ENCODE results near the gene PRKD3. TPM values are rescaled to one million over a fixed set of nuclear protein-coding genes. Genes with fewer than 3 reads are reported as not detected.

PRKD3 gene
- total and polyA plus RNA-seq, 11 donors = 3.4 to 24.5 (median 11.1) TPM

DNA sequence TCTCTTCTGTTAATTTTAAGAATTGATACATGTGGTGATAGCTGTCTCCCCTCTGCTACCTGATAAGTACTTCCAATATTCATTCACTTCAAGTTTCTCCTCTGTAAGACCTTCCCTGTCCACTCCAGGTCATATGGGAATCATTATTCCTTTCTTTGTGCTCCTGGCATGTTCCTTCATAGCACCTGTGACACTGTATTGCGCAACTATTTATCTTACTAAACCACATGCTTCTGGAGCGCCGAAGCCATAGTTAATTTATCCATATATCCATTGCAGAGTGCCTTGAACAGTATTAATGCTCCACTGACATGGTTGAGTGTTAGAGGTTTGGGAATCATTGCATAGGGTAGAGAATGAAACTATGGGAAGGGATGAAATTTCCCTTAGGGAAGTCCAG is 7.9 kb upstream of the PRKD3 start:
- Histone ChIP-seq H3K9me3 (no peaks in the 10 kb centered on the region), H3K4me1 (peaks cover 0 to under 1% (median 0%) of the 10 kb centered on the region in 12 donors), H3K27me3 (no peaks in the 10 kb centered on the region), H3K27ac (no peak overlapping the region), H3K4me3 (no peak overlapping the region), H3K36me3 (no peaks in the 10 kb centered on the region)
- 96 to 98% (median 97%) methylated on average over 3 of the region's 3 CpGs for WGBS, 4 donors
- intact Hi-C loops (cut with DNase I) = no loop called here
- ATAC-seq = no peak
- DNase-seq = no peak
- TF ChIP-seq POLR2A (IDR thresholded peaks at IDR 0.05) = no peak

DNA sequence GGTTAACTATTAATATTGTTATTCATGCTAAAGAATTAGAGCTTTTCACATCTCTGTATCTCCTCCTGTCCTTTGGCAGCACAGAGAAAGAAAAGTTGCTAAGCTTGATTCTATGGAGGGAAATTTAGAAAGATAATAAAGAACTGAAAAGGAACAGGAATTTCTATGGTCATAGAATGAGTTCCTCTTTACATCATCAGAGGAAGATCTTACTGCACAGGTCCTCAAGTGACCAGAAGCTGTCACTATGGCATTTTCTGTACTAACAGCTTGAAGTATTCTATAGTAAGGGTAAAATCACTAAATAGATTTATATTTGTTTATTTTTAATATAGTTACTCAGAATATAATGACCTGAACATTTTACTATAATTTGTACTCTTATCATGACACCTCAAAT is 6.0 kb upstream of the PRKD3 start:
- no peak for TF ChIP-seq POLR2A (IDR thresholded peaks at IDR 0.05)
- TF ChIP-seq, protein P1, sequence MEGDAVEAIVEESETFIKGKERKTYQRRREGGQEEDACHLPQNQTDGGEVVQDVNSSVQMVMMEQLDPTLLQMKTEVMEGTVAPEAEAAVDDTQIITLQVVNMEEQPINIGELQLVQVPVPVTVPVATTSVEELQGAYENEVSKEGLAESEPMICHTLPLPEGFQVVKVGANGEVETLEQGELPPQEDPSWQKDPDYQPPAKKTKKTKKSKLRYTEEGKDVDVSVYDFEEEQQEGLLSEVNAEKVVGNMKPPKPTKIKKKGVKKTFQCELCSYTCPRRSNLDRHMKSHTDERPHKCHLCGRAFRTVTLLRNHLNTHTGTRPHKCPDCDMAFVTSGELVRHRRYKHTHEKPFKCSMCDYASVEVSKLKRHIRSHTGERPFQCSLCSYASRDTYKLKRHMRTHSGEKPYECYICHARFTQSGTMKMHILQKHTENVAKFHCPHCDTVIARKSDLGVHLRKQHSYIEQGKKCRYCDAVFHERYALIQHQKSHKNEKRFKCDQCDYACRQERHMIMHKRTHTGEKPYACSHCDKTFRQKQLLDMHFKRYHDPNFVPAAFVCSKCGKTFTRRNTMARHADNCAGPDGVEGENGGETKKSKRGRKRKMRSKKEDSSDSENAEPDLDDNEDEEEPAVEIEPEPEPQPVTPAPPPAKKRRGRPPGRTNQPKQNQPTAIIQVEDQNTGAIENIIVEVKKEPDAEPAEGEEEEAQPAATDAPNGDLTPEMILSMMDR (IDR thresholded peaks at IDR 0.05) = no peak
- Histone ChIP-seq H3K27me3 (no peaks in the 10 kb centered on the region), H3K27ac (no peak overlapping the region), H3K9me3 (no peaks in the 10 kb centered on the region), H3K4me1 (peaks cover 0 to 11% (median 2%) of the 10 kb centered on the region in 12 donors), H3K36me3 (no peaks in the 10 kb centered on the region), H3K4me3 (no peak overlapping the region)
- DNase-seq (no peak), ATAC-seq (no peak)
- intact Hi-C loops (cut with DNase I) = no loop called here

GRCh38 chr2:37326866-37327634 is 2.4 kb upstream of the PRKD3 start:
- DNase-seq = no peak
- TF ChIP-seq POLR2A (IDR thresholded peaks at IDR 0.05) = no peak
- TF ChIP-seq, protein P1 (IDR thresholded peaks at IDR 0.05) = no peak
- WGBS, 4 donors = 73 to 83% (median 81%) methylated on average over 8 of the region's 8 CpGs
- intact Hi-C loops (cut with DNase I) = no loop called here
- Histone ChIP-seq H3K4me1 (peaks cover 0 to 34% (median 12%) of the 10 kb centered on the region in 12 donors), H3K4me3 (peak overlapping the region in 8 of 12 donors; percentile 11 to 89 (median 78)), H3K36me3 (no peaks in the 10 kb centered on the region), H3K27me3 (no peaks in the 10 kb centered on the region), H3K9me3 (no peaks in the 10 kb centered on the region), H3K27ac (peak overlapping the region in 10 of 12 donors; percentile 9 to 93 (median 89))
- ATAC-seq = no peak

DNA sequence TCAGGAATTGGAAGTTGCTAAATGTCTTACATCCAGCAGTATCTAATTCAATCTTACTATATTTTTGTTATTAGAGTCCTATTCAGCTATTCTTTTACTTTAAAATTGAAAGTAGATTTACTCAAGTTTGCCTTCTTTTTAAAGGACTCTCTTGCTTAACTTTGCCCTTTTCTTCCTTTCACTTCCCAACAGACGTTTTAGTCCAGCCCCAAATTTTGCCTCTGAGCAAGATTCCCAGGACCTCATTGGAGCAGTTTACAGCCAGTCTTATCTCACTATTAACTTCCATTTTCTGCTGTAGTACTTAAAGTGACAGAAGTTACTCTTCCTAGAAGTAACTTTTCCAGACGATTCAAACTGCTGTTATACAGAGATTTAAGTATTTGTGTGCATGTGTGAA is 1.7 kb upstream of the PRKD3 start:
- H3K4me1 ChIP-seq = peaks cover 6 to 42% (median 19%) of the 10 kb centered on the region in 12 donors
- WGBS, 4 donors = 8 to 25% (median 15%) methylated on average over 2 of the region's 2 CpGs
- no peak for TF ChIP-seq POLR2A (IDR thresholded peaks at IDR 0.05)
- TF ChIP-seq, protein P1 (IDR thresholded peaks at IDR 0.05) = no peak
- no peaks in the 10 kb centered on the region for H3K27me3 ChIP-seq
- no peaks in the 10 kb centered on the region for H3K9me3 ChIP-seq
- peak in 4 of 5 donors; percentile 28 to 65 (median 48) for DNase-seq
- H3K36me3 ChIP-seq = no peaks in the 10 kb centered on the region
- ATAC-seq = peak in 3 of 4 donors; percentile 56 to 72 (median 65)
- intact Hi-C loops (cut with DNase I) = no loop called here
- H3K27ac ChIP-seq = peak overlapping the region in 11 of 12 donors; percentile 86 to 93 (median 89)
- peak overlapping the region in 9 of 12 donors; percentile 11 to 89 (median 76) for H3K4me3 ChIP-seq
